H1 (cell line): ENCODE measurements around the gene MICU1. TPM values are rescaled to one million over a fixed set of nuclear protein-coding genes. Genes with fewer than 3 reads are reported as not detected.

Experiments used
- JUND ChIP-seq: IDR thresholded peaks from 2 replicates; pipeline ENCODE4 v1.6.1; 2011; ENCODE audit warnings: mild to moderate bottlenecking, improper control_type of control experiment, low read length
- ZNF274 ChIP-seq: IDR thresholded peaks from 2 replicates; pipeline ENCODE4 v1.7.0; 2012; ENCODE audit warnings: low read length, borderline replicate concordance; ENCODE audit errors: extremely low read depth
- polyA plus RNA-seq, 7 experiments: library from polyadenylated mRNA; depleted of rRNA in 3 of 7; stranded (reverse) in 5 of 7; unstranded in 2 of 7; fragments of >200 nt in 5 of 7; fragments of 200-250 nt in 2 of 7; gene quantifications; 1 replicate in 5 of 7; 2 replicates in 1 of 7; 4 replicates in 1 of 7; pipeline versions ENCODE4 v1.2.1 to v1.2.3, GENCODE V29; 2011 to 2013; ENCODE audit warnings: missing spikeins in 2 of 7, mixed read lengths in 2 of 7
- total RNA-seq: library from RNA; stranded (reverse); fragmentation: NEBNext Ultra II Directional; extraction: Animal tissue kit (Norgen Biotek cat#: 25700); gene quantifications from 2 replicates; pipeline ENCODE4 v1.2.1, GENCODE V29; 2021

The MICU1 gene
- total and polyA plus RNA-seq, 2 of the 8 experiments (the other 6 are each of a cell fraction or from before 2014, with no cell fraction given), result 18.0 to 36.7 TPM

GRCh38 chr10:72542396-72542815 lies 83.5 kb downstream of the MICU1 start (continued):
- no peak for TF ChIP-seq JUND
- TF ChIP-seq ZNF274, result no peak
